ENCODE measurements around the gene PEAK3.

PEAK3 gene

DNA sequence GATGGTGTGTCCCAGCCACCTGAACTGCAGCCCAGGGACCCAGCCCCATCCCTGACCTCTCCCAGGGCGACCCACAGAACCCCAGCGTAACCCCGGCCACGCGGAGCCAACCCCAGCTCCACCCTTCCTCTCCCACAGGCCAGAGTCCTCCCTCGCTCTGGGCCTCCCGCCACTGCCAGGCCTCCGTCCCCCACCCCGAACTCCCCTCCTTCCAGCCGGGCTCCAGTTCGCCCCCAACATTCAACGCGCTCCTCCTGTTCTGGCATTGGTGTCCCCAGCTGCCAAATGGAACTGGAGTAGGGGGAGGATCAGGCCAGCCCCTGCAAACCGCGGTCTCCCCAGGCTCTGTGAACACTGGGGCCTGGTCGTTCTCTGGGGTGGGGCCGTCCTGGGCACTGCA lies 18.6 kb upstream of the PEAK3 start:
- Histone ChIP-seq H3K27ac (ENCODE audit: low read length) (no peak overlapping the region), H3K9me3 (ENCODE audit: control insufficient read depth, low read depth, low read length) (no peaks in the 10 kb centered on the region), H3K9ac (ENCODE audit: low read length) (no peak overlapping the region), H3K4me3 (ENCODE audit: low read length) (no peak overlapping the region), H3K4me1 (ENCODE audit: control insufficient read depth, low read depth, low read length) (no peaks in the 10 kb centered on the region), H3K27me3 (ENCODE audit: control insufficient read depth, insufficient read depth, low read length) (peaks cover 24% of the 10 kb centered on the region), H3K36me3 (ENCODE audit: control insufficient read depth, low read depth, low read length) (no peaks in the 10 kb centered on the region)

DNA sequence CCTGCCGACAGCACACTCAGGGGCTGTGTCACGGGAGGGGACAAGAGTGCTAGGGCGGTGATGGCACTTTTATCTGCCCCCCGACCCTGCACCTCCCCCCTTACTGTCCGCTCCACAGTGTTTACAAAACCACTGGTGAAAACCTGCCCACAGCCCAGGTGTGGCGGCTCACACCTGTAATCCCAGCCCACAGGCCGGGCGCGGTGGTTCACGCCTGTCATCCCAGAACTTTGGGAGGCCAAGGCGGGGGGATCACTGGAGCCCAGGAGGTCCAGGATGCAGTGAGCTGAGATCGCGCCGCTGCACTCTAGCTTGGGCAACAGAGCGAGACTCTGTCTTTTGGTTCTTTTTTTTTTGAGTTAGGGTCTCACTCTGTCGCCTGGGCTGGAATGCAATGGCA lies 14.2 kb upstream of the PEAK3 start:
- Histone ChIP-seq H3K4me3 (ENCODE audit: low read length) (no peak overlapping the region), H3K4me1 (ENCODE audit: control insufficient read depth, low read depth, low read length) (no peaks in the 10 kb centered on the region), H3K9ac (ENCODE audit: low read length) (no peak overlapping the region), H3K9me3 (ENCODE audit: control insufficient read depth, low read depth, low read length) (no peaks in the 10 kb centered on the region), H3K27me3 (ENCODE audit: control insufficient read depth, insufficient read depth, low read length) (peaks cover 46% of the 10 kb centered on the region), H3K36me3 (ENCODE audit: control insufficient read depth, low read depth, low read length) (no peaks in the 10 kb centered on the region), H3K27ac (ENCODE audit: low read length) (no peak overlapping the region)

DNA sequence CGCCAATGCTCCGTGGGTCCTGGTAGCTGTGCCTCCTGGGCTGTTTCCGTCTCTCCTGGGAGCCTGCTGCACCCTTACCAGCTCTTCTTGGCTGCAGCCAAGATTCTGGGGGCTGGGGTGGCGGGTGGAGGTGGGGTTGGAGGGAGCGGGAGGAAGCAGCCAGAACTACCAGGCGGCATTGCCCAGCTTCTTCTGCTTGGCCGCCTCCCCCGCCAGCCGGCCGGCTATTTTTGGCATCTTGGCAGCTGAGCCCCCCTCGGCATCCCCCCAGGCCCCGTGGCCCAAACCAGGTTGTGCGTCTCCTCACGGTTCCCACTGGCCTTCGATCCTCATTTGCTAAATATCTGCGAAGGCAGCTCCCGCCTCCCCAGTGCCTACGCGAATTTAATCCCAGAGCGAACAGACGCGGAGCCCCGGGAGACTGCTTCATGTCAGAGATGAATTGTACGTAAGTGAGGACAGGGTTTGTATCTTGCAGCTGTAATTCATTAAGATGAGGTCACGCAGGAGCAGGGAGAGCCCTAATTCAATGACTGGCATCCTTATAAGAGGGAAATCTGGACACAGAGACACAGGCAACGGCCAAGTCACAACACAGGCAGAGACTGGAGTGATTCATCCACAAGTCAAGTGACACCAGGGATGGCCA lies 12.8 kb upstream of the PEAK3 start:
- Histone ChIP-seq H3K36me3 (ENCODE audit: control insufficient read depth, low read depth, low read length) (no peaks in the 10 kb centered on the region), H3K4me3 (ENCODE audit: low read length) (no peak overlapping the region), H3K9ac (ENCODE audit: low read length) (no peak overlapping the region), H3K9me3 (ENCODE audit: control insufficient read depth, low read depth, low read length) (no peaks in the 10 kb centered on the region), H3K27ac (ENCODE audit: low read length) (no peak overlapping the region), H3K4me1 (ENCODE audit: control insufficient read depth, low read depth, low read length) (no peaks in the 10 kb centered on the region), H3K27me3 (ENCODE audit: control insufficient read depth, insufficient read depth, low read length) (peaks cover 59% of the 10 kb centered on the region)

DNA sequence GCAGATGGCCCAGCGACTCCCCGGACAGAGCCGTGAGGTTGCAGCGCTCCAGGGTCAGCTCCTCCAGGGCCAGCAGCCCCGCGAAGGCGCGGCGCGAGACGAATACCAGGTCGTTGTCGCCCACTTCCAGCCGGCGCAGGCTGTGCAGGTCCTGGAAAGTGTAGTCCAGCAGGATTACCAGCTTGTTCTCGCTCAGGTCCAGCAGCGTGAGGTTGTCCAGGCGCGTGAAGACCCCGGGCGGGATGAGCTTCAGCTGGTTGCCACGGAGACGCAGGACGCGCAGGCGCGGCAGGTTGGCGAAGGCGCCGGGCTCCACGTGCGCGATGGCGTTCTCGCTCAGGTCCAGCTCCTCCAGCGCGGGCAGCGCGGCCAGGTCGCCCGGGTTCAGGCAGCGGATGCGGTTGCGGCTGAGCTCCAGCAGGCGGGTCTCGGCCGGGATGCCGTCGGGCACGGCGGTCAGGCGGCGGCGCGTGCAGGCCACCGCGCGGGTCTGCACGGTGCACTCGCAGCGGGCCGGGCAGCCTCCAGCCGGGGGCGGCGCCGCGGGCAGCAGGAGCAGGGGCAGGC lies 9.3 kb upstream of the PEAK3 start:
- Histone ChIP-seq H3K9me3 (ENCODE audit: control insufficient read depth, low read depth, low read length) (no peaks in the 10 kb centered on the region), H3K27ac (ENCODE audit: low read length) (no peak overlapping the region), H3K36me3 (ENCODE audit: control insufficient read depth, low read depth, low read length) (no peaks in the 10 kb centered on the region), H3K9ac (ENCODE audit: low read length) (no peak overlapping the region), H3K4me3 (ENCODE audit: low read length) (peak overlapping the region; percentile 30), H3K4me1 (ENCODE audit: control insufficient read depth, low read depth, low read length) (no peaks in the 10 kb centered on the region), H3K27me3 (ENCODE audit: control insufficient read depth, insufficient read depth, low read length) (peaks cover 95% of the 10 kb centered on the region)

DNA sequence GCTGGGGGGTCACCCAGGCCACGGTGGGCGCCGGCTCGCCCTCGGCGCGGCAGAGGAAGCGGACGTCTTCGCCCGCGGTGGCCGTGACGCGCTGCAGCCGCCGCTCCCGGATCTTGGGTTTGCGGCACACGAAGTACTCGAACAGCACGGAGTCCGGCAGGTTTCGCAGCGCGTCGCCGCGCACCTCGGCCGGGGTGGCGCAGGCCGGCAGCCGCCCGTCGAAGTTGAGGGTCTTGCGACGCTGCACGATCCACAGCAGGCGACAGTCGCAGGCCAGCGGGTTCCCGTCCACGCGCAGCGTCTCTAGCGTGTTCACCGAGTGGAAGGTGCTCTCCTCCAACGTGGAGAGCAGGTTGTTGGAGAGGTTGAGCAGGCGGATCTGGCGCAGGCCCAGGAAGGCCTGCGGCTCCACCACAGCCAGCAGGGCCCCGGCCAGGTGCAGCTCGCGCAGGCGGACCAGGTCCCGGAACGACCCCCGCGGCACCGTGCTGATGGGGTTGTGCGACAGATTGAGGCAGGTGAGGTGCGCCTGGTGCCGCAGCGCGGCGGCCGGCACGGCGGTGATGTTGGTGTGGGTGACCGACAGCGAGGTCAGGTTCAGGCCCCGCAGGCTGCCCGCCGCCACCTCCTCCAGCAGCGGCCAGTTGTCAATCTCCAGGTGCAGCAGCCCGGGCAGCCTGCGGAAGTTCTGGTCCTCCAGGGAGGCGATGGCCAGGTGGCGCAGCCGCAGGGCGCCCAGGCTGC lies 8.6 kb upstream of the PEAK3 start:
- no peak overlapping the region for H3K9ac ChIP-seq (ENCODE audit: low read length)
- H3K27me3 ChIP-seq (ENCODE audit: control insufficient read depth, insufficient read depth, low read length): peaks cover 95% of the 10 kb centered on the region
- no peak overlapping the region for H3K27ac ChIP-seq (ENCODE audit: low read length)
- H3K4me1 ChIP-seq (ENCODE audit: control insufficient read depth, low read depth, low read length): no peaks in the 10 kb centered on the region
- H3K9me3 ChIP-seq (ENCODE audit: control insufficient read depth, low read depth, low read length): no peaks in the 10 kb centered on the region
- no peaks in the 10 kb centered on the region for H3K36me3 ChIP-seq (ENCODE audit: control insufficient read depth, low read depth, low read length)
- peak overlapping the region; percentile 30 for H3K4me3 ChIP-seq (ENCODE audit: low read length)

DNA sequence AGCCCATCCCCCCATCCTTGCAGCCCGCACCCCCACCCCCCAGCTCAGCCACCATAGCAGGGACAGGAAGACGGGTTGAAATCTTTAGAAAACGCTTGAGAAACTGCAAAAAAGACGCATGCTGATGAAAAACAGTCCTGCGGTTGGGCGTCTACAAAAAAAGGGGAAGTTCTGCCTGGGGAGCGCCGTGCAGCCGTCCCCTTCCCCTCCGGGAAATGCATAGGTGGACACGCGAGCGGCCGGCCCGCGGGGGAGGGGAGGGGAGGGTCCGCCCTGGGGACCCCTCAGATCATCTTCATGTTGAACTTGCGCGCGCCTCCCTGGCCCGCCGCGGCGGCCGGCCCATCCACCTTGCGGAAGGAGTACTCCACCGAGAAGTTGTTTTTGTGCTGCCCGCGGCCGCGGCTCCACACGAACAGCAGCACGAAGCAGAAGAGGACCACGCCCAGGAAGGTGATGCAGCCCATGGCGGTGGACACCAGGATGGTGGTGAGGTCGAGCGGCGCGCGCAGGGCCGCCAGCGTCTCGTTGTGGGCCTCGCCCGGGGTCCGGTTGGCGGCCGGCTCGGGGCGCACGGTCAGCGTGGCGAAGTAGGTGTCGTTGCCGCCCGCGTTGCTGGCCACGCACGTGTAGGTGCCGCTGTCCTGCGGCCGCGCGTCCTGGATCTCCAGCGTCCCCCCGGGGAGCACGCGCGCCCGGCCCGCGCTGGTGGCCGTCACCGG lies 7.9 kb upstream of the PEAK3 start:
- peaks cover 88% of the 10 kb centered on the region for H3K27me3 ChIP-seq (ENCODE audit: control insufficient read depth, insufficient read depth, low read length)
- H3K27ac ChIP-seq (ENCODE audit: low read length): no peak overlapping the region
- peak overlapping the region; percentile 27 for H3K4me3 ChIP-seq (ENCODE audit: low read length)

DNA sequence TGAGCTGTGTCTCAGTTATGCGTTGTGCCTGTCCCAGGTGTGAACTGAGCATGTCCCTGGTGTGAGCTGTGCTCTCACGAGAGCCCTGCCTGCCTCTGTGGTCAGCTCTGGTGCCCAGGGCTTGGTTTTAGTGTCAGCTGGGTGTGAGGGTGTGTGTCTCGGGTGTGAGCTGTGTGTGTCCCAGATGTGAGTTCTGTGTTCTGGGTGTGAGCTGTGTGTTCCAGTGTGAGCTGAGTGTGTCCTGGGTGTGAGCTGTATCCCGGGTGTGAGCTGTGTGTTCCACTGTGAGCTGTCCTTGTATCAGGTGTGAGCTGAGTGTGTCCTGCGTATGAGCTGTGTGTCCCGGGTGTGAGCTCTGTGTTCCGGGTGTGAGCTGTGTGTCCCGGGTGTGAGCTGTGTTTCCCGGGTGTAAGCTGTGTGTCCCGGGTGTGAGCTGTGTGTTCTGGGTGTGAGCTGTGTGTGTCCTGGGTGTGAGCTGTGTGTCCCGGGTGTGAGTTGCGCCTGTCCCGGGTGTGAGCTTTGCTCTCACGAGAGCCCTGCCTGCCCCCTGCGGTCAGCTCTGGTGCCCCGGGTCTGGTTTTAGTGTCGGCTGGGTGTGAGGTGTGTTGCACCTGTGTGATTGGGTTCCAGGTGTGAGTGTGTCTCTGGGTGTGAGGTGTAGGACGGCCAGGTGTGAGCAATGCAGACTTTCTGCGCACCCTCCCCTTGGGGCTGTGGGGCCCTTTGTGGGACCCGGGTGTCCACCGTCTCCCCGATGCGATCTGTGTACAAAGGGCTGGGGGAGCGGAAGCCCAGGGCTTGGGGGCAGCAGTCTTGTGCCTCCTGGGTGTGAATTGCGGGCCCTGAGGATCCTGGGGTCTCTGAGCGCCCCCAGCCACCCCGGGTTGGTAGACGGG lies 7.1 kb upstream of the PEAK3 start:
- H3K9ac ChIP-seq (ENCODE audit: low read length): no peak overlapping the region
- H3K27ac ChIP-seq (ENCODE audit: low read length): no peak overlapping the region
- H3K4me1 ChIP-seq (ENCODE audit: control insufficient read depth, low read depth, low read length): no peaks in the 10 kb centered on the region
- H3K27me3 ChIP-seq (ENCODE audit: control insufficient read depth, insufficient read depth, low read length): peaks cover 80% of the 10 kb centered on the region
- H3K4me3 ChIP-seq (ENCODE audit: low read length): no peak overlapping the region
- H3K9me3 ChIP-seq (ENCODE audit: control insufficient read depth, low read depth, low read length): no peaks in the 10 kb centered on the region
- H3K36me3 ChIP-seq (ENCODE audit: control insufficient read depth, low read depth, low read length): no peaks in the 10 kb centered on the region

More for the DNA sequence above, 7.9 kb upstream of the PEAK3 start:
- Histone ChIP-seq H3K9me3 (ENCODE audit: control insufficient read depth, low read depth, low read length) (no peaks in the 10 kb centered on the region), H3K36me3 (ENCODE audit: control insufficient read depth, low read depth, low read length) (no peaks in the 10 kb centered on the region), H3K9ac (ENCODE audit: low read length) (no peak overlapping the region), H3K4me1 (ENCODE audit: control insufficient read depth, low read depth, low read length) (no peaks in the 10 kb centered on the region)

DNA sequence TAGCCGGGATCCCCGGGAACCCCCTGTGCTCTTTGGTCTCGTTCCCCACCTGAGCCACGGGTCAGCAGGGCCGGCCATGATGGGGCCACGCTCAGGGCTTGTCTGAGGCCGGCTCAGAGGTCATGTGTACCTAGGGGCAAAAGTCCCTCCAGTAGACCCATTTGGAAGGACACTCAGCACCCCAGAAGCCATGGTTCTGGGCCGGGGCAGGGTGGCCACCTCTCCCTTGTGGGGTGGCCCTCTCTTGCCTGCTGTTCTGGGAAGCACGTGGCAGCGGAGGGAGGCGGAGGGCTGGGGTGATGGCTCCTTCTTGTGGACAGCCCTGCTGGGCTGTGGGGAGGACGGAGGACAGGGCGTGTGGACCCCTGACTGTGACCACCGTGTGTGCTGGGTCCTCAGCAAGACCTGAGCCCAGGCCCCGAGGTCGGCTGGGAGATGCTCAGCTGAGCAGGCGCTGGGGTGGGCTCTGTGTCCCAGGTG lies 6.4 kb upstream of the PEAK3 start:
- H3K27me3 ChIP-seq (ENCODE audit: control insufficient read depth, insufficient read depth, low read length): peaks cover 73% of the 10 kb centered on the region
- H3K9ac ChIP-seq (ENCODE audit: low read length): no peak overlapping the region
- no peaks in the 10 kb centered on the region for H3K36me3 ChIP-seq (ENCODE audit: control insufficient read depth, low read depth, low read length)
- H3K4me3 ChIP-seq (ENCODE audit: low read length): no peak overlapping the region
- H3K4me1 ChIP-seq (ENCODE audit: control insufficient read depth, low read depth, low read length): no peaks in the 10 kb centered on the region
- H3K9me3 ChIP-seq (ENCODE audit: control insufficient read depth, low read depth, low read length): no peaks in the 10 kb centered on the region
- no peak overlapping the region for H3K27ac ChIP-seq (ENCODE audit: low read length)

DNA sequence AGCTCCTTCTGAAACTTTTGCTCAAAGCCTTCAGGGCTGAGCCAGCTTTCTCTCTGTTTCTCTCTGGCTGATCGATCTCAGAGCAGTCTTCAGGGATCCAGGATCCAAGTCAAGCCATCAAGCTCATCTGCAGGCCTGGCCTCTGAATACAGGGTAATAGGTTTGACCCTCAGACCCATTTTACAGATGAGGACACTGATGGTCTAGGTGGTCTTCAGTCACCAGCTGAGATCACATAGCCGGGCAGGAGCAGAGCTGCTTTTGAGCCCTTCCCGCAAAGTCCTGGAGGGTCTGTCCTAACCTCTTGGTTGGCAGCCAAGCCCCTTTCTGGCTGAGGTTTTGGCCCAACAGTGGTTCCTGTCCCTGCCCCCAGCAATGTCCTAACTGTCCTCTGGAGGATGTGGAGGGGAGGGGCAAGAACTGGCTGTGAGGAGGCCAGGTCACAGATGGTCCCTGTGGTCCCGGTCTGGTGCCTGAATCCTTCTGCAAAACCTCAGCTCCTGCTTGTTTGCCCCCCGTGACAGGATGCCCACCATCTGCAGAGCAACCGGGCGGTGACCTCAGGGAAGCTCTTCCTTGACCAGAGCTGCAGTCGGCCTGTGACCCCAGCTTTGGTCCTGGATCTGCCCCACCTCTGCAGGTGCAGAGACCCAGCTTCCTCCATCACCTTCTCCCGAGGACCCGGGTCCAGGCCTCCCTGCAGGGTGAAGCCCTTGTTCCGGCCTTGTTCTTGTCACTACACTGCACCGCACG lies 5.8 kb upstream of the PEAK3 start:
- Histone ChIP-seq H3K27me3 (ENCODE audit: control insufficient read depth, insufficient read depth, low read length) (peaks cover 74% of the 10 kb centered on the region), H3K4me3 (ENCODE audit: low read length) (no peak overlapping the region), H3K9me3 (ENCODE audit: control insufficient read depth, low read depth, low read length) (no peaks in the 10 kb centered on the region), H3K9ac (ENCODE audit: low read length) (no peak overlapping the region), H3K4me1 (ENCODE audit: control insufficient read depth, low read depth, low read length) (no peaks in the 10 kb centered on the region), H3K36me3 (ENCODE audit: control insufficient read depth, low read depth, low read length) (no peaks in the 10 kb centered on the region), H3K27ac (ENCODE audit: low read length) (no peak overlapping the region)

DNA sequence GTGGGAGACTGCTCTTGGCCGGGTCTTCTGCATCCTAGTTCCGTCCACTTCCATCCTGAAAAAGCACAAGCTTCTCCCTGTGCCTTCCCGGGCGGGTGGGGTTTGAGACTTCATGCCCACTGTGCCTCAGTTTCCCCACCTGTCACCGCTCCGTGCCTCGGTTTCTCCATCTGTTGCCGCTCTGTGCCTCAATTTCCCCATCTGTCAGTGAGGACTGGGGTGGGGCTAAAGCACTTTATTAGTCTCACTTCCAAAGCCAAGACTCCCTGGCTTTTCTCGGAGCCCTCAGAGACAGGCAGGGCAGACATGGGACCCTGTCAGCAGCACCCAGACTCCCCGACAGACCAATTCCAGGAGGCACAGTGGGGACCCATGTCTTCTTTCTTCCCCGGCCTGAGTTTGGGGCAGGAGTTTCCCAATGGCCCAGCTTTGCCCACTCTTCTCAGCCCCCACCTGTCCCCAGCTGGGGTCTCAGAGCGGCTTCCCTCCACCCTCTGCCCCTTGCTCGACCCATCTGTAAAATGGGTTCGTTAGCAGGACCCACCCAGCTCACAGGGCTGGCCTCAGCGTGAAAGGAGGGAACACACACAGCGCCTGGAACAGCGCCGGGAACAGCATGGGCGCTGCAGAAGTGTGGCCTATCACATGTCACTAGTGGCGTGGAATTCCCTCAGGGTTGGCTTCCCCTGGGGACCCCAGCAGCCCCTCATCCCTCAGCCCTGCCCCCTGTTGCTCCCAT lies 4.6 kb upstream of the PEAK3 start:
- Histone ChIP-seq H3K27me3 (ENCODE audit: control insufficient read depth, insufficient read depth, low read length) (peaks cover 74% of the 10 kb centered on the region), H3K4me1 (ENCODE audit: control insufficient read depth, low read depth, low read length) (no peaks in the 10 kb centered on the region)

More for the DNA sequence above, 4.6 kb upstream of the PEAK3 start:
- H3K9ac ChIP-seq (ENCODE audit: low read length): no peak overlapping the region
- H3K4me3 ChIP-seq (ENCODE audit: low read length): no peak overlapping the region
- no peaks in the 10 kb centered on the region for H3K36me3 ChIP-seq (ENCODE audit: control insufficient read depth, low read depth, low read length)
- no peak overlapping the region for H3K27ac ChIP-seq (ENCODE audit: low read length)
- no peaks in the 10 kb centered on the region for H3K9me3 ChIP-seq (ENCODE audit: control insufficient read depth, low read depth, low read length)

All from iPS-18a (cell line).